ENCODE results near the gene COMMD4.
"Not testable (repeated sequence)": the region's sequence is repeated elsewhere in the genome, so short reads cannot be mapped to it uniquely, and the experiment has no call there.

COMMD4 gene

GRCh38 chr15:75380773-75381172 lies 44.9 kb downstream of the COMMD4 start:
- DNase-seq (ENCODE audit: low spot score) = no peak

- not testable (repeated sequence) for DNase-seq (ENCODE audit: low spot score)
These were observed 48.1 kb downstream of the COMMD4 start for GRCh38 chr15:75383986-75384385.

Data from globus pallidus (tissue), 1 donor.